HT-29 (cell line): ENCODE data around the gene LINGO3. TPM values are rescaled to one million over a fixed set of nuclear protein-coding genes. Genes with fewer than 3 reads are reported as not detected.

Experiments
- DNase-seq: peaks from one replicate; pipeline ENCODE4 v3.0.0-alpha.2; 2015; ENCODE audit warnings: low spot score
- total RNA-seq: library from RNA; depleted of rRNA; stranded (reverse); fragments of >200 nt; shearing (Covaris generic); gene quantifications from 2 replicates; pipeline ENCODE4 v1.2.3, GENCODE V29; 2014

LINGO3 gene
- total RNA-seq, 1 experiment from 2014 or later, result 0.20 TPM

- DNase-seq, result peak; percentile 76
These were observed 20.6 kb upstream of the LINGO3 start, which contains the start of the genes LSM7 and SPPL2B for GRCh38 chr19:2328401-2329148. TSS of gene LSM7 (minus strand) at chr19:2328586. CDS start at chr19:2328566, 20 bp downstream. TSS of gene SPPL2B (plus strand) at chr19:2328684. CDS start at chr19:2328710, 26 bp downstream.

GRCh38 chr19:2327773-2328400 is 19.9 kb upstream of the LINGO3 start:
- no peak for DNase-seq

DNA sequence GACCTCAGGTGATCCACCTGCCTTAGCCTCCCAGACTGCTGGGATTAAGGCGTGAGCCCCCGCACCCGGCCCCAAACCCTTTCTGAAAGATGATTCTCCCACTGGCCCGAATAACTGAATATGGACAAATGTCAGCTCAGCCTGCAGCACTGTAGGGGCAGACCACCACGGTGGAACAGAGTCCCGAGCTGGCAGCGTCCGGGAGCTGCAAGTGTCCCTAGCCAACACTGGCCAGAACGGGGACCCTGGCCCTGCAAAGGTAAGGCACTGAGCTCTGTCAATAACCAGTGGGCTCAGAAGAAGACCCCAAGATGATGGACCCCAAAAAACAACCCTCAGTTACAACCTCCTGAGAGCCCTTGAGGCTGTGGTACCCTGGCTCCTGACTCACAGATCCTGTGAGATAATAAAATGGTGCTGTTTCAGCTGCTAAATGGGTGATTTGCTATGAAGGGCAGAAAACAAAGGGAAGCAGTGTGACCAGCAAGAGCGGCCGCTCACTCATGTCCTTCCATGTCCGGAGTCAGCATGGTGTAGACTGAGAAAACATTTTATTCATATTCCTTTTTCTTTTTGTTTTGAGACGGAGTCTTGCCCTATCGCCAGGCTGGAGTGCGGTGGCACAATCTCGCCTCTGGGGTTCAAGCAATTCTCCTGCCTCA is 18.9 kb upstream of the LINGO3 start:
- no peak for DNase-seq

GRCh38 chr19:2325281-2326046 is 17.5 kb upstream of the LINGO3 start:
- no peak for DNase-seq

DNA sequence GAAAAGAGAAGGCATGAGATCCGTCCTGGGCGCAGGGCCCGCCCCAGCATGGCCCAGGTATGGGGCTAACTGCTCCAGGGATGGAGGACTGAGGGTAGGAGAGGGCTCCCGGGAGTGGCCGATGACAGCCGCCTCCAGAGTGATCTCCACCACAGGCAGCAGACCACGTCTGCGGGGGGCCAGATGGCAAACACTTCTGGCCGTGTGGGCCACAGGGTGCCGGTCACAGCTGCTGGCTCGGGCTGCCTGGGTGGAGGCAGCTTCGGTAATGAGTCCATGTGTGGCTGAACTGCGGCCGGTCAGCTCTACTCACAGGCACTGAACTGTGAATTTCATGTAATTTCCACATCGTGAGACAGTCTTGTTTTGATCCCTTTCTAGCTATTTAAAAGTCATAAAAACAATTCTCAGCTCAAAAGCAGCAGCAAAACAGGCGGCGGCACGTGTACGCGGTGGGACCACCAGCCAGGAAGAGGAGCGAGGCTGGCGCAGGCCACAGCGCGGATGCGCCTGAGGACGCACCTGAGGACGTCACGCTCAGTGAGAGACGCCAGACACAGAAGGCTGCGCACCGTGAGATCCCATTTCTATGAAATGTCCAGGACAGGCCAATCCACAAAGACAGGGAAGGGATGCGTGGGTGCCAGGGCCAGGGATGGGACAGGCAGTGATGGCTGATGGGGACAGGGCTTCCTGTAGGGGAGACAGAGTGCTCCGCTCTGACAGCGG is 16.4 kb upstream of the LINGO3 start:
- DNase-seq, result no peak

DNA sequence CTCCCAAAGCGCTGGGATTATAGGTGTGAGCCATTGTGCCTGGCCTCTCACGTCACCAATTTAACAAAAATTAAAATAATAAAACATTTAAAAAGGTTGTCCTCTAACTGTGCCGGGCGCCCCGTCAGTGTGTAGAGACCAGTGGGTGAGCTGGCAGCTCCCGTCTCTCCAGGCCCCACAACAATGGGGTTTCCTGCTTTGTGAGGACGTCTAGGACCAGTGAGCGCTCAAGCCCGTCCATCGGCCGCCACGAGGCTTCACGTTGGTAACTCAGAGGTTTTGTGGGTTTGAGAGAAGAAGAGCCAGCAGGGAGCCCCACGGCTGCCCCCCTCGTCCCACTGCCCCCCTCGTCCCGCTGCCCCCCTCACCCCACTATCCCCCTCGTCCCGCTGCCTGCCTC is 15.8 kb upstream of the LINGO3 start:
- no peak for DNase-seq

DNA sequence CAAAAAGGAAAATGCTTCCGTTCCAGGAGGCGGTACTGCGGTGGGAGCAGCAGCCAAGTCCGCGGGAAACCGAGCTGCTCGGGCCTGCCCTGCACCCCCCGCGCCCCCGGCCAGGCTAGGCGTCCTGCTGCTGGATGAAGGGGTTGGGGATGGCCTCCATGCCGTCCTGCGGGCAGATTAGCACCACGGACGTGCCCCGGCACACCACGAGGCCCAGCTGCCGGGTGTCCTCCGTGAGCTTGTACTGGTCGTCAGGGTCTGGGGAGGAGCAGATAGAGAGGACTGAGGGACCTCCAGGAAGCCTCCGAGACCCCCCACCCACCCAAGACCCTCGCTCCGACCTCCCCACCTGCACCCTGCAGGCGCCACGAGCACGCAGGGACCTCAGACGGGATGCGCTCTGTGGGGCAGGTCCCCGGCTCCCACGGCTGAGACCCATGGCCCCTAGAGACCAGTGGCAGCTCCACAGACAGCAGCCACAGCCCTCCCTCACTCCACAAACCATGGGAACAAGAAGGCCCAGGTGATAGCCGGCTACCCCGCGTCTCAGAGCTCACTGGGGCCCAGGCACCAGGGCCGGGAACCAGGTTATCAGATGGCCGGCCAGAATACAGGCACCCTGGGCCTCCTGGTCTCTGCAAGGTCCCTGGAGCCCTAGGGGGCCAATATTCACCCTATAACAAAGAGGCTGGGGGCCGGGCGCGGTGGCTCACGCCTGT is 13.8 kb upstream of the LINGO3 start:
- DNase-seq, result no peak

DNA sequence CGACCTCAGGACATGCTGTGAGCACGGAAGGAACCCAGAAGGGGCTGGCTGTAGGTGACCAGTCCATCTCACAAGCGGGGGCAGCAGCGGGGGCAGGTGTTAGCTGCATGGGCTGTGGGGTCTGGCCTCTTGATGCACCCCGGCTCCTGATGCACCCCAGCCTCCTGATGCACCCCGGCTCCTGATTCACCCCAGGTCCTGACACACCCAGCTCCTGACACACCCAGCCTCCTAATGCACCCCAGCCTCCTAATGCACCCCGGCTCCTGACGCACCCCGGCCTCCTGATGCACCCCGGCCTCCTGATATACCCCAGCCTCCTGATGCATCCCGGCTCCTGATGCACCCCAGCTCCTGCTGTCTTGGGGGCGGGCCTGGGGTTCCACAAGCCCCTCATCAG is 13.0 kb upstream of the LINGO3 start:
- no peak for DNase-seq

DNA sequence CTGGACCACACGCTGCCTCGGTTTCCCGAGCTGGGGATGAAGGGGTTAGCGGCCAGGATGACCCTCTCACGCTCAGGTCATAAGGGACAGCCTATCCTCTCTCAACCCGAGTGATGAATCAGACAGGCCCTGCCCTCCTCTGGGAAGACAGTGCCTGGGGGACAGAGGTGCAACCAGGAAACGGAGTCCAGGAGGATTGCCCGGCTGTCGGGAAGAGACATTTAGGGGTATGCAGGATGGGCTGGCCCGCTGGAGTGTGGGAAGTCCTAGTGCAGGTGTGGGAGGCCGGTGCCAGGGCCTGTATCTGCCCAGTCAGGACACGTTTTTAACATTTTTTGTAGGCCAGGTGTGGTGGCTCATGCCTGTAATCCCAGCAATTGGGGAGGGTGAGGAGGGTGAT is 12.1 kb upstream of the LINGO3 start:
- DNase-seq, result no peak

DNA sequence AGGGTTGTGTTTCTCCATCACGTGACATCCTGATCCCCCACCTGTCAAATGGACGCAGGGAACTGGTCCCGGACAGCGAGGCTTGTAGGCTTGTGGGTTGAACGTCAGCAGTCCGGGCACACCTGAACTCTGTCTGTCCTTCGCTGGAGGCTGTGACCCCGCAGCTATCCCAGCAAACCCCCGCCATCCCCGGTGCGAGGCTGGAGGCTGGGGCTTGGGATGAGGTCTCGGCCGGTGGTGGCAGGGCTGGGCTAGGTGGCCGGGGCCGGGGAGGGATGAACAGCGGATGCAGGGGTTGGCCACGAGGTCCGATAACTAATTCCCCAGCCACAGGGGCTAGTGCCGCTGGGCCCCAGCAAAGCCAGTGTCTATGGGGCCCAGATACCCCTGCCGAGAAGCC is 11.6 kb upstream of the LINGO3 start:
- DNase-seq, result no peak

- no peak for DNase-seq
These were observed 11.0 kb upstream of the LINGO3 start for GRCh38 chr19:2318923-2319322.

GRCh38 chr19:2317756-2318155 is 9.8 kb upstream of the LINGO3 start:
- no peak for DNase-seq

- no peak for DNase-seq
These were observed 9.3 kb upstream of the LINGO3 start for GRCh38 chr19:2317300-2317699.

DNA sequence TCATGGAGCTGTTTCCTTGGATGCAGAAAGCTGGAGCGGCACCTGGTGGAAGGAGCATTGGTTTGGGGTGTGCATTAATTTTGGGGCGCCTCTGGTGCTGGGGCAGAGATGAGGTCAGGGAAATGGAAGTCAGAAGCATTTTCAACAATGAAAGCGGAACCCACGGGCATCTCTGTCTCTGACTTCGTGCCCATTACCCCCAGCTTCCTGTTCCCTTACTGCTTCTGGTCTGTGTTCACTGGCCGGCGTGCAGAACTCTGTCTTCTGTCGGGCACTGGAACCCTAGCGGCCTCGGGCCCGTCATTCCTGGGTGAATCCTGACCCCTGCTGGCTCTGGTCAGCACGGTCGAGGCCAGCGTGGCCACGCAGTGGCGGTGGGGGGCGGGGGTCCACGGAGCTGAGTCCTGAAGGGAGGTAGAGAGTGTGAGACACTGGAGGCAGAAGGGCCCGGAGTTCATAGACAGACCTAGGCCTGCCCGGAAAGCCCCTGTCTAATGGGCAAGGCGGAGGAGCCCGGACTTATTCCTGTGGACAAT is 7.9 kb upstream of the LINGO3 start:
- DNase-seq, result peak; percentile 40

GRCh38 chr19:2315121-2315817 is 7.3 kb upstream of the LINGO3 start:
- no peak for DNase-seq

DNA sequence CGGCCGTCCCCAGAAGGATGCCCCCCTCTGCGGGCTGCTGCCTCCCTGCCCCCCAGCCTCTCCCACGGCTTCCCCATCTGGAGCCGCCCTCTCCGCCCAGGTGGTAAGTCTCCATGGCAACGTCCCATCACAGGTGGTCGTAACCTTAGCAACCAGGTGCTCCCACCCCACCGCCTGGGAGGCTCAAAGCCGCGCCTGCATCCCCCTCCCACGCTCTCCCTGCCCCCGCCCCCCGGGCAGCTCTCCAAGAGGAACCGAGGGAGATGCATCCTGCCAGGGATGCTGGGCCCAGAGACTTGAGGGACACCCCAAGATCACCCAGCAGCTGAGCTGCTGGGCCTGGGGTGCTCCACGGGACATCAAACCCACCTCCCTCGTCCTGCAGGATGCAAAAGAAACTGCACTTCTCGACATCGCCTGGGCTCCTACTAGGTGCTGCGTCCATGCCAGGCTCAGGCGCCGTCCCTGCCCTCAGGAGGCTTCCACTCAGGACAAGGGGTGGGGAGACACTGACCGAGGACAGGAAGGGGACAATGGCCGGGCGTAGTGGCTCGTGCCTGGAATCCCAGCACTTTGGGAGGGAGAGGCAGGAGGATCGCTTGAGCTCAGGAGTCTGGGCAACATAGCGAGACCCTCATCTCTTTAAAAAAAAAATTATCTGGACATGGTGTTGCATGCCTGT is 5.0 kb upstream of the LINGO3 start:
- DNase-seq, result no peak

DNA sequence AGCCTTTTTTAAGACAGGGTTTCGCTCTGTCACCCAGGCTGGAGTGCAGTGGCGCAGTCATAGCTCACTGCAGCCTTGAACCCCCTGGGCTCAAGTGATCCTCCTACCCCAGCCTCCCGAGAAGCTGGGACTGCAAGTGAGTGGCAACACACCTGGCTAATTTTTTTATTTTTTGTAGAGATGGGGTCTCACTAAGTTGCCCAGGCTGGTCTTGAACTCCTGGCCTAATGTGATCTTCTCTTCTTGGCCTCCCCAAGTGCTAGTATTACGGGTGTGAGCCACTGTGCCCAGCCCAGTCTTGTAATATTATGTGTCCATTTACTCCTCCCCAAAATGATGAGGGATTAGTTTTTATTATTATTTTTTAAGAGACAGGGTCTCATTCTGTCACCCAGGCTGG is 3.1 kb upstream of the LINGO3 start:
- no peak for DNase-seq

DNA sequence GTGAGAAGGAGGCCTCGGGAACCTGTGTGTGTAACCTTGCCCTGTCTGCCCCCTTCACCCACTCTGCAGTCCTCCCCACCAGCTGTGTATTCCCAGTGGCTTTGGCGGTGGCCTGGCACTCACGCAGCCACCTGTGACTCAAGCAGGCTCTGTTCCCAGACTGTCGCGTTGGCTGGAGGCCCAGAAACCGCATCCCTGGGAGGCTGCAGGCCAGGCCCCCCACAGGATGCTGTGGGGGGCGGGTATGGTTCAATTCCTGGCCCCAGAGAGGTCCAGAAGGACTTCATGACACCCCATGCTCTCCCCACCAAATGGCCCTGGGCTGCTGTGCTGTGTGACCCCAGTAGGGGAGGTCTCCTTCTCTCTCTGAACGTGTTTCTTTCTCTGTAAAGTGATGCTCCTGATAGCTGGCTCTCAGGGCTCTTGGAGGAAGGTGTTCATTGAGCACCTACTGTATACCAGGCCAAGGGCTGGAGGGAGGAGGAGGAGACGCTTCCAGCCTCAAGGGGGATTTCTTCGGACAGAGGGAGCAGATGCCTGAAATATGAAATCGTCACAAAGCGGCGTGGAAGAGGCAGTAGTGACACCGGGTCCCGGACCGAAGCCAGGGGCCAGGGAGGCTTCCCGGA is 1.9 kb upstream of the LINGO3 start:
- DNase-seq, result no peak
